ENCODE results near the gene CASZ1.
A peak's percentile ranks its signal among the peaks of the same experiment; 100 is the strongest.

The CASZ1 gene

DNA sequence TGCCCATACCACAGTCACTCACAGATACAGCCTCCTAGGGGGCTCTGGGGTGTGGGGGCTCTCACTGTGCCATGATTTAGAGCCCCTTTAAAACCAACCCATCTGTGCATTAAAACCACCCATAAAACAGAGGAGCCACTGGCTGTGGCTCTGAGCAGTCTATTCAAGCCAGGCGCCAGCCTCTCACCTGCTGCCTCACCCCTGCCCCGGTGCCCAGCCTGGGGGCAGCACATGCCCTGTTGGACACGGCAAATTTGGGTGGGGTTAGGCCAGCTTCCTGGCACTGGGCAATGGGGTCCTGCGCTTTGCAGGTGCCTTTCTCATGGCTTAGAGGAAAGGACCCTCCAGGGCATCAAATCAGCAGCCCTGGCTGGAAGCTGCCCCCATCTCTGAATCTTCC is 73.1 kb downstream of the CASZ1 start:
- H3K4me3 ChIP-seq (ENCODE audit: low read length) = no peak overlapping the region
- peak overlapping the region; percentile 5 for H3K9ac ChIP-seq (ENCODE audit: low read length)
- H3K36me3 ChIP-seq (ENCODE audit: control insufficient read depth, insufficient read depth, low read length) = no peaks in the 10 kb centered on the region
- no peaks in the 10 kb centered on the region for H3K27me3 ChIP-seq (ENCODE audit: control insufficient read depth, insufficient read depth, low read length)
- no peaks in the 10 kb centered on the region for H3K9me3 ChIP-seq (ENCODE audit: control insufficient read depth, low read length)
- peaks cover 74% of the 10 kb centered on the region for H3K4me1 ChIP-seq (ENCODE audit: control insufficient read depth, insufficient read depth, low read length)

DNA sequence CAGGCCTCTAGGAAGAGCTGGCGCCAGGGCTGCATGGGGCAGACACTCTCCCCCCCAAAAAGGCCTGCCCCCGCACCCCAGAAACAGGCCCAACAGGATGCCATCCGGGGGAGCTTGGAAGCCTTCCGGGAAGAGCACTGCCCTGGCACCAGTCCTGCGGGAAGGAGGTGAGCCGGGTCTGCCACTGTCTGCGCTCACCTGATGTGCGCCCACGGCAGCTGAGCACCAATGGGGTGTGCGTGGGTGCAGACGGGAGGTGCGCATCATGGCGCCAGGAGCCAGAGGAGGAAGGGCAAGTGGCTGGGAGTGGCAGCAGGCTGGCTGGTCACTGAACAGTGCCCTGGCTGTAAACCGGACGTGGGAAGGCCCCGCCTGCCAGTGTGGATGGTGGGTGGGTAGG is 73.6 kb downstream of the CASZ1 start:
- H3K36me3 ChIP-seq (ENCODE audit: control insufficient read depth, insufficient read depth, low read length) = no peaks in the 10 kb centered on the region
- H3K9ac ChIP-seq (ENCODE audit: low read length) = no peak overlapping the region
- H3K9me3 ChIP-seq (ENCODE audit: control insufficient read depth, low read length) = no peaks in the 10 kb centered on the region
- peaks cover 74% of the 10 kb centered on the region for H3K4me1 ChIP-seq (ENCODE audit: control insufficient read depth, insufficient read depth, low read length)
- no peak overlapping the region for H3K4me3 ChIP-seq (ENCODE audit: low read length)
- no peaks in the 10 kb centered on the region for H3K27me3 ChIP-seq (ENCODE audit: control insufficient read depth, insufficient read depth, low read length)

DNA sequence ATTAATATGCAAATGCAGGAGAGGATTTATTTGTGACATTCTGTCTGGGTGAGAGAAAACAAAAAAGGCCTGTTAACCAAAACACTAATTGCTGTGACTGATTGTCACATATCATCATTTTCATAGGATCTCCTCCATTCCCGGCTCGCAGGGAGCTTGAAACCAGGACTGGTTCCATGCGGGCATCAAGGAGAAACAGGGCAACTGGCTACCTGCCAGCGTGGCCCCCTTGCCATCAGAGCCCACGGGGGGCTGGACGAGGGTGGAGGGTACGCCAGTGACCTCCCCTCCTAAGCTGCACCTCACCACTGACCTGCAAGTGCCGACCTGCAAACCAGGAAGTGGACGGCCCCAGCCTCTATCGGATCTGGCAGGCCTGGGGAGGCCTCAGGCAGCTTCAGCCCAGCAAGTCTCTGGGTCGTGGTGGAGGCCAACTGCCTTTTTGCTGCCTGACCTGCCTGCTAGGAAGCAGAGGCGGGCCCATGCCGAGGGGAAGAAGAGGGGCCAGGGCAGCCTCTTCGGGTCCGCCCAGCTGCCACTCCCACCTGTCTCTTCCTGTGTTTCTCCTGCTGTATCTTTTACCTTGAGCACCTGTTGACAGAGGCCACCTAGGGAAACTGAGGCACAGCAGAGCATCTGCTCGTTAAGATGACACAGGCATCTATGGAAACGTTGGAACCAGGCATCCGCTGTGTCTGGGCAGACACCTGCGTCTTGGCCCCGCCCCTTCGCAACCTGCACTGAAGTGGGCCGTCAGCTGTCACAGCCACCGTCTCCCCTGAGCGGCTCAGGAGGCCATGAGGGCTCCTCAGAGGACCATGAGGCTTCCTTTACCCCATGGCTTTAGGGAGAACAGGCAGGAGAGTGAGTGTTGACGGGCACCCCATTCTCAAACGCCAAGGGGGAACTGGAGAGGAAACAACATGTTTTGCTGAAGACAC is 74.8 kb downstream of the CASZ1 start:
- H3K27me3 ChIP-seq (ENCODE audit: control insufficient read depth, insufficient read depth, low read length) = no peaks in the 10 kb centered on the region
- no peaks in the 10 kb centered on the region for H3K36me3 ChIP-seq (ENCODE audit: control insufficient read depth, insufficient read depth, low read length)
- peaks cover 74% of the 10 kb centered on the region for H3K4me1 ChIP-seq (ENCODE audit: control insufficient read depth, insufficient read depth, low read length)
- no peaks in the 10 kb centered on the region for H3K9me3 ChIP-seq (ENCODE audit: control insufficient read depth, low read length)
- no peak overlapping the region for H3K4me3 ChIP-seq (ENCODE audit: low read length)
- H3K9ac ChIP-seq (ENCODE audit: low read length) = no peak overlapping the region

DNA sequence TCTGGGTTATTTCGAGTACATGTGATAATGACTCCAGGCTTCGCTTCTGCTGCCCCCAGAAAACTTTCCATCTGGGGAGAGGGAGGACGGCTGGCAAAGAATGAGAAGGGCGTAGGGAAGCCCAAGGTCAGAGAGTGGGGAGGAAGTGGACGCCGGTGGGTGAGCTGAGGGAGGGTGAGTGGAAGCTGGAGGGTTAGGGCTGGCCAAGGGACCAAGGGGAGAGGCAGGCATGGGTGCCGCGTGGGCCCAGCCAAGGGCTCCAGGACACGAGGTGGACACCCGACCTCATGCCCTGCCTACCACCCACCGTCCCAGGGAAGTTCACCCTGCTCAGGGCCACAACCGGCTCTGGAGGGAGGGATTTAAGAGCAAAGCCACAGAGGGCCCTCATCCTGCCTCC is 75.8 kb downstream of the CASZ1 start:
- peaks cover 74% of the 10 kb centered on the region for H3K4me1 ChIP-seq (ENCODE audit: control insufficient read depth, insufficient read depth, low read length)
- no peaks in the 10 kb centered on the region for H3K36me3 ChIP-seq (ENCODE audit: control insufficient read depth, insufficient read depth, low read length)
- no peaks in the 10 kb centered on the region for H3K9me3 ChIP-seq (ENCODE audit: control insufficient read depth, low read length)
- H3K27me3 ChIP-seq (ENCODE audit: control insufficient read depth, insufficient read depth, low read length) = no peaks in the 10 kb centered on the region
- no peak overlapping the region for H3K9ac ChIP-seq (ENCODE audit: low read length)
- no peak overlapping the region for H3K4me3 ChIP-seq (ENCODE audit: low read length)

DNA sequence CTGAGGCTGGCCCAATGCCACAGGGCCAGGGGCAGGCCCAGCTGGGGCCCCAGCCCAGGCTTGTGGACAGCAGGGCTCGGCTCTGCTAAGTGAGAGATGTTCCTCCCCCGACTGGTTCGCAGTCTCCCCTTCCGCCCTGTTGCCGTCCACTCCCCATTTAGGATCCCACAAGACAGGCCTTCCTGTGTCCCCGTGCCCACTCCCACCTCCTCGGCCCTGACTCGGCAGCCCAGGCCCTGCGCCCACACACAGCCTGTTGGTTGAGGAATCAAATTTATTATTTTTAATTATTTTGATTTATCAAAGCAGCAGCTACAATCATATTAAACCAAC is 78.4 kb downstream of the CASZ1 start:
- Histone ChIP-seq H3K9me3 (ENCODE audit: control insufficient read depth, low read length) (no peaks in the 10 kb centered on the region), H3K4me1 (ENCODE audit: control insufficient read depth, insufficient read depth, low read length) (peaks cover 73% of the 10 kb centered on the region), H3K9ac (ENCODE audit: low read length) (no peak overlapping the region), H3K4me3 (ENCODE audit: low read length) (no peak overlapping the region), H3K36me3 (ENCODE audit: control insufficient read depth, insufficient read depth, low read length) (no peaks in the 10 kb centered on the region), H3K27me3 (ENCODE audit: control insufficient read depth, insufficient read depth, low read length) (peaks cover 3% of the 10 kb centered on the region)

DNA sequence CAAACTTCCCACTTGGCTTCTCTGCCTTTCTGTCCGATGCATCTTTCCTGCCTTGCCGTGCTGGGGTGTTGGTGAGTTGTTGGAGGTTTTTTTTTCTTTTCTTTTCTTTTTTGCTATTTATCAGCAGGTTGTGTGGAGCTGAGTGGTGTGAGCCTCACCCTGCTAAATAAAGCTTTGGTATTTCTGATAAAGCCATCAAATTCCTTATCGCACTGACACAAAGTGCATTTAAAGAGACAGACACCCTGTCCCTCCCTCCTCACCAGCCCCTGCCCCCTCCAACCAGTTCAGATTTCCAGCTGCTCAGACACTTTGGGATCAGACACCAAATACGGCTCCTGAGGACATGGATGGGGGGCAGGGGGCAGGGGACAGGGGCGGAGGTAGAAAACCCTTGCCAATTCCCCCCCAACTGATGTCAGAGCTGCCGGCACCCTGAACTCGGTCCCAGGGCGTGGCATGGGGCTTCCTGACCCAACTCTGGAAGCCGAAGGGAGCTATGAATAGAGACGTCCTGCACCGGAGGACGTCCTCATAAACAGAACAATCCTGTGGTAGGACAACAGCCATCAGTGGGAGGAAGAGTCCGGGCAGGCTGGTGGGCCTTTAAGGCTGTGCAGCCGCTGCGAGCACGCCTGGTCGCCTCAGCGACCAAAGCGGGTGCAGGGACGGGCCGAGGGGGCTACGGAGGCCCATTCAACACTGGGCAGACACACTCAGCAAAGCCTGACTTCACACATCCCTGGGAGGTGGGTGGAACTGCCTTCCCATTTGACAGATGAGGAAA is 79.0 kb downstream of the CASZ1 start:
- peaks cover 68% of the 10 kb centered on the region for H3K4me1 ChIP-seq (ENCODE audit: control insufficient read depth, insufficient read depth, low read length)
- H3K27me3 ChIP-seq (ENCODE audit: control insufficient read depth, insufficient read depth, low read length) = peaks cover 3% of the 10 kb centered on the region
- H3K9ac ChIP-seq (ENCODE audit: low read length) = peak overlapping the region; percentile 33
- no peaks in the 10 kb centered on the region for H3K9me3 ChIP-seq (ENCODE audit: control insufficient read depth, low read length)
- H3K36me3 ChIP-seq (ENCODE audit: control insufficient read depth, insufficient read depth, low read length) = no peaks in the 10 kb centered on the region
- H3K4me3 ChIP-seq (ENCODE audit: low read length) = no peak overlapping the region

DNA sequence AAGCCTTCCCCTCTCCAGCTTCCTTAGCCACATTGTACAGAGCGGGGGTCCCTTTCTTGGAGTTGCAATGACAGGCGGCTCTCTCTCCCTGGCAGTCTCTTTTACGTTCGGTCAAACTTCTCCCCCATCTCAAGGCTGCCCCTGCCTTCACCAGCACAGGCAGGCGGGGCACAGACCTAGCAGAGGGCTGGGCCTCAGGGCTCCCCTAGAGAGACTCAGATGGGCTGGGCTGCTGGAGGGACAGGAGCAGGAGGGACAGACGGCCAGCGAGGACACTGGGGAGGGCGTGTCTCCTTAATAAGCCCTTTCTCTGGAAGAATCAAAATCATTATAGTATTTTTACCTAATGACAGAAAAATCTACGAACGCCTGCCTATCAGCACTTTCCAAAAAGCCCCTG is 79.6 kb downstream of the CASZ1 start:
- Histone ChIP-seq H3K4me1 (ENCODE audit: control insufficient read depth, insufficient read depth, low read length) (peaks cover 61% of the 10 kb centered on the region), H3K9me3 (ENCODE audit: control insufficient read depth, low read length) (no peaks in the 10 kb centered on the region), H3K36me3 (ENCODE audit: control insufficient read depth, insufficient read depth, low read length) (no peaks in the 10 kb centered on the region), H3K27me3 (ENCODE audit: control insufficient read depth, insufficient read depth, low read length) (peaks cover 3% of the 10 kb centered on the region), H3K9ac (ENCODE audit: low read length) (peak overlapping the region; percentile 33), H3K4me3 (ENCODE audit: low read length) (no peak overlapping the region)

DNA sequence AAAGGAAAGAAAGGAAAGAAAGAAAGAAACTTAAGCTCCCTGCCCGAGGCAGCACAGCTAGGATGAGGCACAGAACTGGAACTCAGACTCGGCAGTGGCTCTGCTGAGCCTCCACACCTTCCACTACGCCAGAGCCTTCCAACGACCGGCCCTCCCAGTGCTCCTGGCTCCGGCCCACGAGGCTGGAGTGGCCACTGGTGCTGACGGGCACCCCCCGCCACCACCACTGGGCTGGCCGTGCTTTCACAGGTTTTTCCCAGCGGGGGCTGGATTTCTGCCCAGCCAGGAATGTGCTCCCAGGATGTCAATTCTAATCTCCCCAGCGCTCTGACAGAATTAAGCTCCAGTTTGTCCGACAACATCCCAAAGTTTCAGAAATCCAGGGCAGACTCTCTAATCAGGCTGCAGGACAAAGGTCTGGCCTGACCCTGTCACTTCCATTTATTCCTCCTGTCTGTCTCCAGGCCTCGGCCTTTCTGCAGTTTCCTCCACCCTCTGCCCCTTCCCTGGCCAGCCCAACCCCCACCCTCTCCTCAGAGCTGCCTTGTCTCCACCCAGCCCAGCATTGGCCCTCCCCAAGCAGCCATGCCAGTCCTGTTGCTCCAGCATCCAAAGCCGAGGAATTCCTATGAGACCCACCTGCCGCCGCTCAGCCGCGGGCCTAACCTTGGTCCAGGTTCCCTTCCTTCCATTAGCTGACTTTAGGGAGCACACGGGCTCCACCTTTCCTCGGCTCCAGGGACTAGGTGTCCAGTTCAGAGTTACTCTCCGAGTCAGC is 81.9 kb downstream of the CASZ1 start:
- Histone ChIP-seq H3K9ac (ENCODE audit: low read length) (peak overlapping the region; percentile 25), H3K9me3 (ENCODE audit: control insufficient read depth, low read length) (no peaks in the 10 kb centered on the region), H3K36me3 (ENCODE audit: control insufficient read depth, insufficient read depth, low read length) (no peaks in the 10 kb centered on the region), H3K4me3 (ENCODE audit: low read length) (no peak overlapping the region), H3K4me1 (ENCODE audit: control insufficient read depth, insufficient read depth, low read length) (peaks cover 55% of the 10 kb centered on the region), H3K27me3 (ENCODE audit: control insufficient read depth, insufficient read depth, low read length) (peaks cover 3% of the 10 kb centered on the region)

DNA sequence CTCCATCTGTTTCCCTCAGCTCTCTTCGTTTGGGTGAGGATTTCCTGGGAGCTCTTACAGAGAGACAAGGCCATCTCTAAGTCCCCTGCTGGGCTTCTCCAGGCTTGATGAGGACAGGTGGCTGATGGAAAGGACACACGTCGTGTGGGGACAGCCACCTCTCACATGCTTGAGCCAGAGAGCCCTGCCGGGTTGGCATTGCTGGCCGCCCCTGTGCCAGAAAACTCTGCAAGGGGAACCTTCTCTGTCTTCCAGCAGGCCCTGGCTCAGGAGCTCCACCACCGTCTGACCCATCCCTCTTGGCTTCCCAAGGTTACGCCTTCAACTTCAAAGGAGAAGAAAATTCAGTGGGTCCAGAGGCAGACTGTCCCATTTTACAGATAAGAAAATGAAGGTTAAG is 82.8 kb downstream of the CASZ1 start:
- peaks cover 3% of the 10 kb centered on the region for H3K27me3 ChIP-seq (ENCODE audit: control insufficient read depth, insufficient read depth, low read length)
- H3K9me3 ChIP-seq (ENCODE audit: control insufficient read depth, low read length) = no peaks in the 10 kb centered on the region
- no peaks in the 10 kb centered on the region for H3K36me3 ChIP-seq (ENCODE audit: control insufficient read depth, insufficient read depth, low read length)
- peaks cover 53% of the 10 kb centered on the region for H3K4me1 ChIP-seq (ENCODE audit: control insufficient read depth, insufficient read depth, low read length)
- H3K4me3 ChIP-seq (ENCODE audit: low read length) = no peak overlapping the region
- no peak overlapping the region for H3K9ac ChIP-seq (ENCODE audit: low read length)

DNA sequence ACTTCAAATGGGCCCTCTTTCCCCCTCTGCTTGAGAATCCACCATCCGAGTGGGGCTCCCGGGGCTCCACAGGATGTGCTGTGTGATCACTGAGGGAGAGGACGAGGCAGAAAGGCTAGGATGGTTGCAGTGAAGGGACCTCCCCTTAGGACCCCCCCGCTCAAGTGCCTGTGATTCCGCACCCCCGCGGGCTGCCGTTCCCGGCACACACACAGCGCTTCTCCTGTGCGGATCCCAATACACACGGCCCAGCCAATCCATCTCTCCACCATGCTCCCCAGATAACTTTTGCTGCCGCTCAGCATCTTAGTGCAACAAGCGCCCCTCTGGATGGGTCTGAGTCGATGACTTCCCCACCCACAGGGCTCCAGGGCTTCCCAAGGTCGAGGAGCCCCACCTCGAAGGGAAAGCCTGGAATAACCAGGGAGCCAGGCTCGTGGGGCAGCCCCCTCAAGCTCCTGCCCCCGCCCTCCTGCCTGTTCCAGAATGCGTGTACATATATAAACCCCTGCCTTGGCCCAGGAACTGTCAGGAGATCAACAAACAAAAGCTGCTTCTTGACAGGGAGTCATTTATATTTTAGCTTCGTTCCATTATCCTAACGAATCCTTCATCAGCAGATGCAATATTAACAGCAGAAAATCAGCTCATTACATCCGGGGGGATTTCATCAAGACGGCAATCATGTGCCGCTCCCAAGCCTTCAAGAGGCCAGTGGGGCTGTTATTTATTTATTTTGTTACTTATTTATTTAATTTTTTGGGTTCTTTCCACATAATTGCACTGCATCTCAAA is 83.7 kb downstream of the CASZ1 start:
- H3K9me3 ChIP-seq (ENCODE audit: control insufficient read depth, low read length) = no peaks in the 10 kb centered on the region
- peaks cover 44% of the 10 kb centered on the region for H3K4me1 ChIP-seq (ENCODE audit: control insufficient read depth, insufficient read depth, low read length)
- no peak overlapping the region for H3K9ac ChIP-seq (ENCODE audit: low read length)
- H3K4me3 ChIP-seq (ENCODE audit: low read length) = no peak overlapping the region
- H3K36me3 ChIP-seq (ENCODE audit: control insufficient read depth, insufficient read depth, low read length) = no peaks in the 10 kb centered on the region
- peaks cover 3% of the 10 kb centered on the region for H3K27me3 ChIP-seq (ENCODE audit: control insufficient read depth, insufficient read depth, low read length)

DNA sequence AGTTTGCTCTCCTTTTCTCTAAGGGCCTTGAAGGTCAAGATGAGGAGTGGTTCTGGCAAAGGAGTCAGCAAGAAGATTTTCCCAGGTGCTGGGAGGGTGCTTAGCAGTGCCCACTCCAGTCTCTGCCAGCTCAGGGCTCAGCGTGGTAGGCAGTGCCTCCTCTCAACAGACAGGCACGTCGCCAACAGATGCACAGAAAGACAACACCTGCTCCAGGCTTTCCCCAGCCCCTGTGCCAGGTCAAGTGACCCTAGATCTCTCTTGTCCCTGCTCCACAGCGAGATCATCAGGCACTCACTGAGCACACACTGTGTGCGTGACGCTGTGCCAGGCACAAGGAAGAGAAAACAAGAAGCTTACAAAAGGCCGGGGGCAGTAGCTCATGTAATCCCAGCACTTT is 86.0 kb downstream of the CASZ1 start:
- no peaks in the 10 kb centered on the region for H3K9me3 ChIP-seq (ENCODE audit: control insufficient read depth, low read length)
- H3K4me3 ChIP-seq (ENCODE audit: low read length) = no peak overlapping the region
- no peak overlapping the region for H3K9ac ChIP-seq (ENCODE audit: low read length)
- H3K4me1 ChIP-seq (ENCODE audit: control insufficient read depth, insufficient read depth, low read length) = peaks cover 24% of the 10 kb centered on the region
- no peaks in the 10 kb centered on the region for H3K36me3 ChIP-seq (ENCODE audit: control insufficient read depth, insufficient read depth, low read length)
- H3K27me3 ChIP-seq (ENCODE audit: control insufficient read depth, insufficient read depth, low read length) = peaks cover 3% of the 10 kb centered on the region
